GM12878 (cell line): ENCODE data around the gene SGSM2. TPM values are rescaled to one million over a fixed set of nuclear protein-coding genes. Genes with fewer than 3 reads are reported as not detected.

ENCODE experiments used
- ATAC-seq: fragments of 200-7000 bp; cut with Tn5 transposase; 3 replicates; pipeline ENCODE4 v1.9.1; 2020; ENCODE audit warnings: mild to moderate bottlenecking, moderate library complexity
- BruUV-seq: library from RNA; stranded (reverse); fragments of 400-500 nt; replicated peaks from 2 replicates; lab custom pipeline; 2021; lab: Mats Ljungman, UMichigan
- CTCF ChIA-PET: fragments of 300-600 bp; sonication (Branson Sonifier 250); formaldehyde crosslinking; extraction: SDS; loops from one replicate; lab custom pipeline; 2021; ENCODE audit warnings: inconsistent platforms; lab: Yijun Ruan, JAX
- POLR2A ChIA-PET: fragments of 350-600 bp; formaldehyde crosslinking; extraction: SDS; loops from one replicate; lab custom pipeline; 2021; ENCODE audit warnings: inconsistent platforms; lab: Charles Lee
- RAD21 ChIA-PET: fragments of 300-600 bp; sonication (Branson Sonifier 250); formaldehyde crosslinking; loops from one replicate; lab custom pipeline; 2023; ENCODE audit warnings: antibody characterized with exemption; ENCODE audit not compliant: unreplicated experiment; lab: Charles Lee
- SMC1A ChIA-PET: fragments of 300-600 bp; sonication (Branson Sonifier 250); formaldehyde crosslinking; loops from one replicate; lab custom pipeline; 2023; ENCODE audit not compliant: unreplicated experiment, uncharacterized antibody; lab: Charles Lee
- DNase-seq: peaks from one replicate; pipeline ENCODE4 v3.0.0-alpha.2; 2011; ENCODE audit warnings: low read depth, low spot score
- FAIRE-seq: peaks from 3 replicates; lab custom pipeline; 2011; peaks lifted over from hg19 to GRCh38; lab: Jason Lieb, UNC
- H2AFZ ChIP-seq: 2 replicates; pipeline ENCODE4 v1.6.0; 2011; ENCODE audit warnings: low read depth, low read length, control low read depth; ENCODE audit not compliant: control insufficient read depth
- H3K27ac ChIP-seq: 2 replicates; pipeline ENCODE4 v1.5.1; 2011; ENCODE audit warnings: control low read depth; ENCODE audit not compliant: control insufficient read depth, insufficient read depth
- H3K27me3 ChIP-seq, 2 experiments: replicated peaks in 1 of 2; 2 replicates each; pipeline versions ENCODE4 v1.6.0 to v1.6.1; 2011; ENCODE audit warnings: low read length in 1 of 2; ENCODE audit not compliant: control insufficient read depth in 2 of 2, insufficient read depth in 2 of 2
- H3K36me3 ChIP-seq, 2 experiments: 2 replicates each; pipeline ENCODE4 v1.5.1; 2011; ENCODE audit warnings: low read length in 1 of 2; ENCODE audit not compliant: control insufficient read depth in 2 of 2, insufficient read depth in 2 of 2
- H3K4me1 ChIP-seq: 2 replicates; pipeline ENCODE4 v1.6.1; 2011; ENCODE audit warnings: mild to moderate bottlenecking, low read length, moderate library complexity, mixed read lengths; ENCODE audit not compliant: control insufficient read depth, insufficient read depth
- H3K4me2 ChIP-seq: 2 replicates; pipeline ENCODE4 v1.6.0; 2011; ENCODE audit warnings: control low read depth; ENCODE audit not compliant: control insufficient read depth, insufficient read depth
- H3K4me3 ChIP-seq: fragments of 200-600 bp; sonication (generic); 2 replicates; pipeline ENCODE4 v1.5.1; 2016
- H3K79me2 ChIP-seq: 2 replicates; pipeline ENCODE4 v1.6.0; 2011; ENCODE audit warnings: low read length; ENCODE audit not compliant: control insufficient read depth, insufficient read depth
- H3K9ac ChIP-seq: 2 replicates; pipeline ENCODE4 v1.8.0; 2011; ENCODE audit warnings: low read length, control low read depth, mixed read lengths; ENCODE audit not compliant: control insufficient read depth, insufficient read depth
- H3K9me3 ChIP-seq: replicated peaks from 3 replicates; pipeline ENCODE4 v1.5.1; 2011; ENCODE audit warnings: mild to moderate bottlenecking, low read length; ENCODE audit not compliant: control insufficient read depth, insufficient read depth
- H4K20me1 ChIP-seq: 2 replicates; pipeline ENCODE4 v1.6.0; 2011; ENCODE audit not compliant: control insufficient read depth, insufficient read depth
- ATF2 ChIP-seq: IDR thresholded peaks from 2 replicates; pipeline ENCODE4 v1.6.1; 2012; ENCODE audit warnings: low read length, inconsistent platforms
- EP300 ChIP-seq, 2 experiments: fragments of 150-350 bp in 1 of 2; IDR thresholded peaks; 2 replicates each; pipeline ENCODE4 v1.6.1; 2011 to 2012; ENCODE audit warnings: low read depth in 2 of 2, low read length in 2 of 2, borderline replicate concordance in 1 of 2, improper control_type of control experiment in 1 of 2, inconsistent platforms in 1 of 2; ENCODE audit not compliant: control insufficient read depth in 1 of 2
- HDAC6 ChIP-seq: fragments of 200-600 bp; sonication (generic); IDR thresholded peaks from one replicate; pipeline ENCODE4 v1.8.0; 2017; ENCODE audit warnings: antibody characterized with exemption; ENCODE audit not compliant: unreplicated experiment
- HSF1 ChIP-seq: fragments of 150-350 bp; IDR thresholded peaks from 2 replicates; pipeline ENCODE4 v1.6.1; 2014; ENCODE audit warnings: mild to moderate bottlenecking, low read depth, low read length
- KDM1A ChIP-seq: fragments of 200-600 bp; sonication (generic); IDR thresholded peaks from 2 replicates; pipeline ENCODE4 v1.6.1; 2016; ENCODE audit warnings: borderline replicate concordance
- LARP7 ChIP-seq: fragments of 450-650 bp; IDR thresholded peaks from 2 replicates; pipeline ENCODE4 v1.6.1; 2017; ENCODE audit warnings: mild to moderate bottlenecking
- MTA2 ChIP-seq: fragments of 450-650 bp; IDR thresholded peaks from 2 replicates; pipeline ENCODE4 v1.6.1; 2016; ENCODE audit warnings: low read depth, mild to moderate bottlenecking, moderate library complexity
- MXI1 ChIP-seq: fragments of 150-350 bp; IDR thresholded peaks from 2 replicates; pipeline ENCODE4 v1.6.1; 2011; ENCODE audit warnings: low read depth, mild to moderate bottlenecking, inconsistent platforms, low read length, improper control_type of control experiment
- PKNOX1 ChIP-seq: fragments of 450-650 bp; IDR thresholded peaks from 2 replicates; pipeline ENCODE4 v1.6.1; 2016; ENCODE audit warnings: mild to moderate bottlenecking
- TCF7 ChIP-seq: IDR thresholded peaks from 2 replicates; pipeline ENCODE4 v1.6.1; 2014; ENCODE audit warnings: antibody characterized with exemption, borderline replicate concordance
- YY1 ChIP-seq: IDR thresholded peaks from 2 replicates; pipeline ENCODE4 v1.6.1; 2011; ENCODE audit warnings: low read depth, mild to moderate bottlenecking, low read length
- ZBTB11 ChIP-seq: fragments of 450-650 bp; formaldehyde crosslinking; IDR thresholded peaks from 2 replicates; pipeline ENCODE4 v1.5.0; 2022; ENCODE audit warnings: mild to moderate bottlenecking, missing genetic modification characterization
- ZNF217 ChIP-seq: fragments of 450-650 bp; IDR thresholded peaks from 2 replicates; pipeline ENCODE4 v1.6.1; 2017; ENCODE audit warnings: antibody characterized with exemption, mild to moderate bottlenecking
- ZNF384 ChIP-seq: IDR thresholded peaks from 2 replicates; pipeline ENCODE4 v1.6.1; 2012; ENCODE audit warnings: low read depth, mild to moderate bottlenecking, low read length, improper control_type of control experiment, borderline replicate concordance
- WGBS: methylation state at CpG from one replicate; pipeline ENCODE4 v1.1.6; 2016; ENCODE audit warnings: low lambda C conversion rate; ENCODE audit not compliant: insufficient replicate concordance, insufficient coverage; ENCODE audit errors: missing lambda C conversion rate; 5-methylcytosine and 5-hydroxymethylcytosine counted together
- in situ Hi-C: fragments of 300-500 bp; cut with MboI; formaldehyde crosslinking; loops from 9 replicates; pipeline ENCODE4 v1.14.3; 2018; ENCODE audit warnings: mixed read lengths
- intact Hi-C: fragments of 100-400 bp; cut with micrococcal nuclease; formaldehyde crosslinking; loops from one replicate; pipeline ENCODE4 v1.14.2; 2022; ENCODE audit not compliant: unreplicated experiment
- polyA plus RNA-seq, 11 experiments: library from polyadenylated mRNA; depleted of rRNA in 4 of 11; unstranded in 6 of 11; stranded (reverse) in 5 of 11; fragments of >200 nt; fragmentation: Nextera tagmentation in 4 of 11; fragmentation: Illumina TruSeq in 1 of 11; extraction: Ambion mirVana in 4 of 11; extraction: Trizol in 1 of 11; gene quantifications; 1 replicate in 1 of 11; 2 replicates in 10 of 11; pipeline versions ENCODE4 v1.2.1 to v1.2.3, GENCODE V29; 2011 to 2016; ENCODE audit warnings: inconsistent platforms in 2 of 11, missing spikeins in 2 of 11, low read depth in 1 of 11
- total RNA-seq, 4 experiments: library from RNA; depleted of rRNA in 3 of 4; stranded (reverse); fragments of >200 nt in 3 of 4; fragmentation: Illumina TruSeq in 1 of 4; extraction: Trizol in 1 of 4; gene quantifications; 2 replicates each; pipeline versions ENCODE4 v1.2.1 to v1.2.3, GENCODE V29; 2013 to 2021

Gene SGSM2
- total and polyA plus RNA-seq, 10 of the 15 experiments (the other 5 are each of a cell fraction or from before 2014, with no cell fraction given) = 0.50 to 50.9 (median 18.5) TPM

GRCh38 chr17:2393174-2393953 is 56.1 kb downstream of the SGSM2 start:
- H4K20me1 ChIP-seq = no peaks in the 10 kb centered on the region
- peaks cover 29% of the 10 kb centered on the region for H3K4me1 ChIP-seq
- H3K4me2 ChIP-seq = peak overlapping the region; percentile 83
- RAD21 ChIA-PET = interaction anchor here (0.6 to 3.8 kb wide), 4 partner anchors 9 to 23 kb away, joined by 3 to 50 read pairs (median 26); no protein-coding TSS in a partner anchor
- POLR2A ChIA-PET = interaction anchor here (0.6 to 3.3 kb wide), 5 partner anchors 9 to 240 kb away, joined by 3 to 16 read pairs (median 3); no protein-coding TSS in a partner anchor
- peak overlapping the region; percentile 77 for H3K9ac ChIP-seq
- H3K27ac ChIP-seq = peak overlapping the region; percentile 86
- intact Hi-C loops (loop anchor here (2.0 kb wide), 1 partner anchor 317 kb away; the partner anchor contains the start of gene CLUH), in situ Hi-C loops (no loop called here)
- H3K79me2 ChIP-seq = peaks cover 11% of the 10 kb centered on the region
- CTCF ChIA-PET = interaction anchor here (1.3 to 4.7 kb wide), 3 partner anchors 10 to 40 kb away, joined by 3 to 73 read pairs (median 50); no protein-coding TSS in a partner anchor
- H3K4me3 ChIP-seq = peak overlapping the region; percentile 78
- H3K9me3 ChIP-seq = no peaks in the 10 kb centered on the region
- 2% methylated on average over 52 of the region's 99 CpGs for WGBS
- no TSS peak for BruUV-seq
- DNase-seq = no peak
- peak; percentile 71 for FAIRE-seq
- peaks cover 0 to 4% of the 10 kb centered on the region in 2 experiments; a peak in 1 of 4 replicates for H3K36me3 ChIP-seq
- peak overlapping the region; percentile 82 for H2AFZ ChIP-seq
- SMC1A ChIA-PET = interaction anchor here (1.5 to 3.0 kb wide), 3 partner anchors 9 to 57 kb away, joined by 3 to 34 read pairs (median 20); partner anchors contain the start of gene TSR1
- H3K27me3 ChIP-seq = no peaks in the 10 kb centered on the region
- ATAC-seq = peak; percentile 51
- TF ChIP-seq ZNF384 (no peak), MXI1 (peak; percentile 80), ZNF217 (no peak), MTA2 (no peak), HDAC6 (no peak), HSF1 (no peak), ATF2 (no peak), KDM1A (no peak), ZBTB11 (CRISPR knock-in tag) (no peak), YY1 (0 out of 2 replicates have a peak, but pooled peaks have one; percentile 2), PKNOX1 (peak; percentile 29; the same call in 1 of the 2 replicates), TCF7 (no peak), LARP7 (peak; percentile 72; the same call in 1 of the 2 replicates), EP300 (IDR thresholded peaks at IDR 0.05; ENCODE audit: borderline replicate concordance in 1 of 2, control insufficient read depth in 1 of 2, low read depth in 2 of 2, low read length in 2 of 2) (no peak)
